Glutamatergic neuron (in vitro differentiated cells): ENCODE results near the gene NRIP1. TPM values are rescaled to one million over a fixed set of nuclear protein-coding genes. Genes with fewer than 3 reads are reported as not detected.

Experiments
- DNase-seq: peaks from one replicate; pipeline ENCODE4 v3.0.0; 2022
- H3K27ac Mint-ChIP-seq: one replicate; pipeline ENCODE4 v1.8.0; 2020; ENCODE audit warnings: mild to moderate bottlenecking, mixed read lengths, inconsistent platforms; ENCODE audit not compliant: unreplicated experiment
- H3K27me3 Mint-ChIP-seq: one replicate; pipeline ENCODE4 v1.8.0; 2020; ENCODE audit warnings: mild to moderate bottlenecking, moderate library complexity, mixed read lengths, inconsistent platforms; ENCODE audit not compliant: unreplicated experiment
- H3K36me3 Mint-ChIP-seq: one replicate; pipeline ENCODE4 v1.8.0; 2020; ENCODE audit warnings: mild to moderate bottlenecking, mixed read lengths, inconsistent platforms; ENCODE audit not compliant: unreplicated experiment
- H3K4me1 Mint-ChIP-seq: one replicate; pipeline ENCODE4 v1.8.0; 2020; ENCODE audit warnings: mild to moderate bottlenecking, low read depth, mixed read lengths, inconsistent platforms; ENCODE audit not compliant: unreplicated experiment
- H3K4me3 Mint-ChIP-seq: one replicate; pipeline ENCODE4 v1.8.0; 2020; ENCODE audit warnings: mild to moderate bottlenecking, mixed read lengths, inconsistent platforms; ENCODE audit not compliant: unreplicated experiment
- H3K9me3 Mint-ChIP-seq: one replicate; pipeline ENCODE4 v1.8.0; 2020; ENCODE audit warnings: mild to moderate bottlenecking, moderate library complexity, mixed read lengths, inconsistent platforms; ENCODE audit not compliant: unreplicated experiment
- CTCF ChIP-seq: fragments of 200-600 bp; sonication (generic); IDR thresholded peaks from one replicate; pipeline ENCODE4 v1.5.0; 2021; ENCODE audit not compliant: partially characterized antibody, unreplicated experiment
- total RNA-seq: library from RNA; stranded (reverse); fragmentation: NEBNext Ultra II Directional; extraction: Animal tissue kit (Norgen Biotek cat#: 25700); gene quantifications from one replicate; pipeline ENCODE4 v1.2.1, GENCODE V29; 2021; ENCODE audit not compliant: unreplicated experiment

The NRIP1 gene
- total RNA-seq, 1 donor from 2014 or later: 51.5 TPM

DNA sequence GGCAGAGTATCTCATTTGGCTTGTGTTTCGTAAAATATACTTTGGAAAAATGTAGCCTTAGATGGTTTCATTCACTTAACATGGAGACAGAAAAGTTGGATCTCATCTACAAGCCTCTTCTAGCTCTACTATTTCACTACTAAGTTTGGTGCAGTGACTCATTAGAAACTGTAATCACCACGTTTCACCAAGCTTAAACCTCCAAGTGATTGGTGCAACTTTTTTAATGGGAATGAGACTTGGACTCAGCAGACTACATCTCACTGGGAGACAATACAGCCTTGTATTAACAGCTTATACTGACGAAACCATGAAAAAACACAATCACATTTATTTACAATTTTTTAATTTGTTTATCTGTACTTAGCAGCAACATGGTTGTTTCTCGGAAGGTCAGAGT is 29.9 kb upstream of the NRIP1 start:
- Mint-ChIP-seq H3K4me3 (no peak overlapping the region), H3K27me3 (no peaks in the 10 kb centered on the region), H3K9me3 (no peaks in the 10 kb centered on the region), H3K4me1 (no peaks in the 10 kb centered on the region), H3K27ac (no peak overlapping the region), H3K36me3 (no peaks in the 10 kb centered on the region)
- DNase-seq: no peak
- no peak for TF ChIP-seq CTCF

GRCh38 chr21:15093216-15093615 is 28.4 kb upstream of the NRIP1 start:
- no peak overlapping the region for H3K4me3 Mint-ChIP-seq
- H3K4me1 Mint-ChIP-seq: no peaks in the 10 kb centered on the region
- no peaks in the 10 kb centered on the region for H3K36me3 Mint-ChIP-seq
- no peak overlapping the region for H3K27ac Mint-ChIP-seq
- TF ChIP-seq CTCF: no peak
- no peaks in the 10 kb centered on the region for H3K9me3 Mint-ChIP-seq
- no peaks in the 10 kb centered on the region for H3K27me3 Mint-ChIP-seq
- DNase-seq: no peak

- Mint-ChIP-seq H3K27me3 (no peaks in the 10 kb centered on the region), H3K27ac (no peak overlapping the region), H3K36me3 (no peaks in the 10 kb centered on the region), H3K4me3 (no peak overlapping the region), H3K4me1 (no peaks in the 10 kb centered on the region), H3K9me3 (no peaks in the 10 kb centered on the region)
- TF ChIP-seq CTCF: no peak
- no peak for DNase-seq
Measured at GRCh38 chr21:15092745-15093144, 27.9 kb upstream of the NRIP1 start.

GRCh38 chr21:15090390-15090789 is 25.6 kb upstream of the NRIP1 start:
- Mint-ChIP-seq H3K4me3 (no peak overlapping the region), H3K9me3 (no peaks in the 10 kb centered on the region), H3K27ac (no peak overlapping the region), H3K36me3 (no peaks in the 10 kb centered on the region), H3K27me3 (no peaks in the 10 kb centered on the region), H3K4me1 (no peaks in the 10 kb centered on the region)
- no peak for TF ChIP-seq CTCF
- DNase-seq: no peak

- Mint-ChIP-seq H3K4me3 (no peak overlapping the region), H3K36me3 (no peaks in the 10 kb centered on the region), H3K27me3 (no peaks in the 10 kb centered on the region), H3K27ac (no peak overlapping the region), H3K9me3 (no peaks in the 10 kb centered on the region), H3K4me1 (no peaks in the 10 kb centered on the region)
- no peak for DNase-seq
- TF ChIP-seq CTCF: no peak
Measured at GRCh38 chr21:15088488-15088887, 23.7 kb upstream of the NRIP1 start.
